ENCODE results near the gene STAC3. TPM values are rescaled to one million over a fixed set of nuclear protein-coding genes. Genes with fewer than 3 reads are reported as not detected.

The STAC3 gene
- total RNA-seq, 1 experiment from 2014 or later: 3.3 TPM

- TF ChIP-seq, protein P1, sequence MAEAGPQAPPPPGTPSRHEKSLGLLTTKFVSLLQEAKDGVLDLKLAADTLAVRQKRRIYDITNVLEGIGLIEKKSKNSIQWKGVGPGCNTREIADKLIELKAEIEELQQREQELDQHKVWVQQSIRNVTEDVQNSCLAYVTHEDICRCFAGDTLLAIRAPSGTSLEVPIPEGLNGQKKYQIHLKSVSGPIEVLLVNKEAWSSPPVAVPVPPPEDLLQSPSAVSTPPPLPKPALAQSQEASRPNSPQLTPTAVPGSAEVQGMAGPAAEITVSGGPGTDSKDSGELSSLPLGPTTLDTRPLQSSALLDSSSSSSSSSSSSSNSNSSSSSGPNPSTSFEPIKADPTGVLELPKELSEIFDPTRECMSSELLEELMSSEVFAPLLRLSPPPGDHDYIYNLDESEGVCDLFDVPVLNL (CRISPR knock-in tag; IDR thresholded peaks at IDR 0.05; ENCODE audit: borderline replicate concordance, low read depth): no peak
- TF ChIP-seq, protein P2, sequence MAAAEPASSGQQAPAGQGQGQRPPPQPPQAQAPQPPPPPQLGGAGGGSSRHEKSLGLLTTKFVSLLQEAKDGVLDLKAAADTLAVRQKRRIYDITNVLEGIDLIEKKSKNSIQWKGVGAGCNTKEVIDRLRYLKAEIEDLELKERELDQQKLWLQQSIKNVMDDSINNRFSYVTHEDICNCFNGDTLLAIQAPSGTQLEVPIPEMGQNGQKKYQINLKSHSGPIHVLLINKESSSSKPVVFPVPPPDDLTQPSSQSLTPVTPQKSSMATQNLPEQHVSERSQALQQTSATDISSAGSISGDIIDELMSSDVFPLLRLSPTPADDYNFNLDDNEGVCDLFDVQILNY (CRISPR knock-in tag; IDR thresholded peaks at IDR 0.05): no peak
- TF ChIP-seq GABPB1 (CRISPR knock-in tag; IDR thresholded peaks at IDR 0.05) (no peak), USF2 (CRISPR knock-in tag; IDR thresholded peaks at IDR 0.05) (no peak), FOXJ3 (CRISPR knock-in tag; IDR thresholded peaks at IDR 0.05; ENCODE audit: borderline replicate concordance) (no peak), NFYB (CRISPR knock-in tag; conservative IDR thresholded peaks at IDR 0.05; ENCODE audit: low read depth) (no peak), HMGA2 (CRISPR knock-in tag; IDR thresholded peaks at IDR 0.05) (no peak), TCF7 (CRISPR knock-in tag; IDR thresholded peaks at IDR 0.05; ENCODE audit: low read depth) (no peak), ZNF532 (CRISPR knock-in tag; IDR thresholded peaks at IDR 0.05; ENCODE audit: borderline replicate concordance) (no peak), ZNF317 (CRISPR knock-in tag; IDR thresholded peaks at IDR 0.05; ENCODE audit: borderline replicate concordance, low read depth) (no peak), FOXP1 (CRISPR knock-in tag; IDR thresholded peaks at IDR 0.05; ENCODE audit: borderline replicate concordance) (peak; percentile 49; the same call in 1 of the 2 replicates), EMX1 (CRISPR knock-in tag; IDR thresholded peaks at IDR 0.05) (0 out of 2 replicates have a peak, but pooled peaks have one; percentile 76), ZNF423 (CRISPR knock-in tag; IDR thresholded peaks at IDR 0.05) (no peak), ZNF671 (CRISPR knock-in tag; IDR thresholded peaks at IDR 0.05) (peak; percentile 78; the same call in 1 of the 2 replicates), IRF2 (CRISPR knock-in tag; IDR thresholded peaks at IDR 0.05; ENCODE audit: borderline replicate concordance, low read depth) (no peak), SP1 (CRISPR knock-in tag; conservative IDR thresholded peaks at IDR 0.05) (no peak), CTCF (IDR thresholded peaks at IDR 0.05) (no peak)
- TF ChIP-seq, protein P3, sequence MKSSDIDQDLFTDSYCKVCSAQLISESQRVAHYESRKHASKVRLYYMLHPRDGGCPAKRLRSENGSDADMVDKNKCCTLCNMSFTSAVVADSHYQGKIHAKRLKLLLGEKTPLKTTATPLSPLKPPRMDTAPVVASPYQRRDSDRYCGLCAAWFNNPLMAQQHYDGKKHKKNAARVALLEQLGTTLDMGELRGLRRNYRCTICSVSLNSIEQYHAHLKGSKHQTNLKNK (CRISPR knock-in tag; IDR thresholded peaks at IDR 0.05): no peak
- TF ChIP-seq, protein P4, sequence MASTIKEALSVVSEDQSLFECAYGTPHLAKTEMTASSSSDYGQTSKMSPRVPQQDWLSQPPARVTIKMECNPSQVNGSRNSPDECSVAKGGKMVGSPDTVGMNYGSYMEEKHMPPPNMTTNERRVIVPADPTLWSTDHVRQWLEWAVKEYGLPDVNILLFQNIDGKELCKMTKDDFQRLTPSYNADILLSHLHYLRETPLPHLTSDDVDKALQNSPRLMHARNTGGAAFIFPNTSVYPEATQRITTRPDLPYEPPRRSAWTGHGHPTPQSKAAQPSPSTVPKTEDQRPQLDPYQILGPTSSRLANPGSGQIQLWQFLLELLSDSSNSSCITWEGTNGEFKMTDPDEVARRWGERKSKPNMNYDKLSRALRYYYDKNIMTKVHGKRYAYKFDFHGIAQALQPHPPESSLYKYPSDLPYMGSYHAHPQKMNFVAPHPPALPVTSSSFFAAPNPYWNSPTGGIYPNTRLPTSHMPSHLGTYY (CRISPR knock-in tag; IDR thresholded peaks at IDR 0.05): peak; percentile 53; the same call in 1 of the 2 replicates
- TF ChIP-seq, protein P5, sequence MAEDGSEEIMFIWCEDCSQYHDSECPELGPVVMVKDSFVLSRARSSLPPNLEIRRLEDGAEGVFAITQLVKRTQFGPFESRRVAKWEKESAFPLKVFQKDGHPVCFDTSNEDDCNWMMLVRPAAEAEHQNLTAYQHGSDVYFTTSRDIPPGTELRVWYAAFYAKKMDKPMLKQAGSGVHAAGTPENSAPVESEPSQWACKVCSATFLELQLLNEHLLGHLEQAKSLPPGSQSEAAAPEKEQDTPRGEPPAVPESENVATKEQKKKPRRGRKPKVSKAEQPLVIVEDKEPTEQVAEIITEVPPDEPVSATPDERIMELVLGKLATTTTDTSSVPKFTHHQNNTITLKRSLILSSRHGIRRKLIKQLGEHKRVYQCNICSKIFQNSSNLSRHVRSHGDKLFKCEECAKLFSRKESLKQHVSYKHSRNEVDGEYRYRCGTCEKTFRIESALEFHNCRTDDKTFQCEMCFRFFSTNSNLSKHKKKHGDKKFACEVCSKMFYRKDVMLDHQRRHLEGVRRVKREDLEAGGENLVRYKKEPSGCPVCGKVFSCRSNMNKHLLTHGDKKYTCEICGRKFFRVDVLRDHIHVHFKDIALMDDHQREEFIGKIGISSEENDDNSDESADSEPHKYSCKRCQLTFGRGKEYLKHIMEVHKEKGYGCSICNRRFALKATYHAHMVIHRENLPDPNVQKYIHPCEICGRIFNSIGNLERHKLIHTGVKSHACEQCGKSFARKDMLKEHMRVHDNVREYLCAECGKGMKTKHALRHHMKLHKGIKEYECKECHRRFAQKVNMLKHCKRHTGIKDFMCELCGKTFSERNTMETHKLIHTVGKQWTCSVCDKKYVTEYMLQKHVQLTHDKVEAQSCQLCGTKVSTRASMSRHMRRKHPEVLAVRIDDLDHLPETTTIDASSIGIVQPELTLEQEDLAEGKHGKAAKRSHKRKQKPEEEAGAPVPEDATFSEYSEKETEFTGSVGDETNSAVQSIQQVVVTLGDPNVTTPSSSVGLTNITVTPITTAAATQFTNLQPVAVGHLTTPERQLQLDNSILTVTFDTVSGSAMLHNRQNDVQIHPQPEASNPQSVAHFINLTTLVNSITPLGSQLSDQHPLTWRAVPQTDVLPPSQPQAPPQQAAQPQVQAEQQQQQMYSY (CRISPR knock-in tag; IDR thresholded peaks at IDR 0.05): 0 out of 2 replicates have a peak, but pooled peaks have one; percentile 11
Measured at GRCh38 chr12:57235017-57235727, 15.8 kb downstream of the STAC3 start (continued).
